HEK293 (cell line): ENCODE data around the gene SH2D4B.

Source experiments
- CTCF ChIP-seq: fragments of 450-650 bp; formaldehyde crosslinking; IDR thresholded peaks from 2 replicates; pipeline ENCODE4 v1.5.1; 2016; ENCODE audit warnings: missing biosample characterization, missing genetic modification characterization
- ZNF473 ChIP-seq: fragments of 450-650 bp; formaldehyde crosslinking; IDR thresholded peaks from 2 replicates; pipeline ENCODE4 v1.5.1; 2017; ENCODE audit warnings: missing biosample characterization, missing genetic modification characterization
- ZNF513 ChIP-seq: fragments of 450-650 bp; IDR thresholded peaks from 2 replicates; pipeline ENCODE4 v1.5.1; 2018; ENCODE audit warnings: missing biosample characterization, missing genetic modification characterization
- ZNF660 ChIP-seq: fragments of 450-650 bp; IDR thresholded peaks from 2 replicates; pipeline ENCODE4 v1.5.1; 2018; ENCODE audit warnings: missing biosample characterization, mild to moderate bottlenecking, missing genetic modification characterization

DNA sequence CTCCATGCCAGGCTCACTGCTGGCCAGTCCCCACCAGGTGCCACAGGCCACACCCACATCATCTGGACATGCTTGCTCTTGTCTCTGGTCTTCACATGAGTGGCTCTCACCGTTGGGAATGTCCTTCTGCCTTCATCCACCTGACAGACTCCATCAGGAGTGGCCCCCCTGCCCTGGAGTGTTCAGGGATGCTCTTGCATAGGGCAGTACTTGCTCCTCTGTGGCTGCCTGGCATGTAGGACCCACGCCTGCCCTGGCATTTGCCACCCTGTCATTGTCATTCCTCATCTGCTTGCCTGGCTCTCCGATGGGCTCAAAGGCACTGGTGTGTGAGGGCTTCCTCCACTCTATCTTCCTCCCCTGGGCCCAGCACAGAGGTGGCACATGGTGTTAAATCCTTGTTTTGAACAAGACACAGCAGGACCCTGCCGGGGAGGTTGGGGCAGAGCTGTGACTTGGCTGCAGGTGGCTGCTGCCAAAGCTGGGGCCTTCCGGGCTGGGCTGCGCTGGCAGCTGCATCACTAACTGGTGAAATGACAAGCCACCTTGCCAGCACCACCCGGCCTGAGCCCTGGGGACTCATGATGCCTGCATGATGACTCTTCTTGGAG, 1.8 kb downstream of the SH2D4B start:
- TF ChIP-seq ZNF473 (tag by site-specific recombination) = no peak
- TF ChIP-seq CTCF (tag by site-specific recombination) = no peak
- no peak for TF ChIP-seq ZNF513 (tag by site-specific recombination)
- TF ChIP-seq ZNF660 = no peak
